Measurements from ENCODE around the gene UCP2.

DNA sequence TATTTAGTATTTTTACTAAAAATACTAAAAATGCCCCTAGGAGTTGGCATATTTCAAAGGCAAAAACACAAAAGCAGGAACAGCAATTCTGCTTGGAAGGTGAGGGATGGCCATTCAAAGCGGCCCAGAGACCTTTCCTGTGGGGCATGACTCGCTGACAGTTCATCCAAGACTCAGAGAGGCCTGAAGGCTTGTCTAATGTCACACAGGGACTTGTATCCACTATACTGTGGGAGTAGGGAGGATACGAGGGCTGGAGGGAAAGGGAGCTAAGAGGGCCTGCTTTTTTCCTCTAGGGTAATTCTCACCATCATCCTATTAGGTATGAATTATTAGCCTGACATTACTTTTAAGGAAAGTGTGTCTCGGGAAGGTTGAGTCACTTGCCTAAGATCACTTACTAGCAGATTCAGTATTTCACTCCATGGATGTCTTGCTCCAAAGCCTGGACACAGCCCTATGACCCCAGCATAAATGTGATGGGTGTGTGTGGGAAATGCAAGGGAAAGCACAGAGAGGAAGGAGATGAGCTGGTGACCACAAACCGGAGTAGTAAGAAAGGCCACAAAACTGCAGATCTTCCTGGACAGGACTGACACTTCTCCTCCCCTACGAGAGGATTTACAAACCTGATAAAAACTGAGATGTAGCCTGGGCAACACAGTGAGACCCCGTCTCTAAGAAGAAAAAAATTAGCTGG, 43.0 kb upstream of the UCP2 start:
- TF ChIP-seq, protein P1, sequence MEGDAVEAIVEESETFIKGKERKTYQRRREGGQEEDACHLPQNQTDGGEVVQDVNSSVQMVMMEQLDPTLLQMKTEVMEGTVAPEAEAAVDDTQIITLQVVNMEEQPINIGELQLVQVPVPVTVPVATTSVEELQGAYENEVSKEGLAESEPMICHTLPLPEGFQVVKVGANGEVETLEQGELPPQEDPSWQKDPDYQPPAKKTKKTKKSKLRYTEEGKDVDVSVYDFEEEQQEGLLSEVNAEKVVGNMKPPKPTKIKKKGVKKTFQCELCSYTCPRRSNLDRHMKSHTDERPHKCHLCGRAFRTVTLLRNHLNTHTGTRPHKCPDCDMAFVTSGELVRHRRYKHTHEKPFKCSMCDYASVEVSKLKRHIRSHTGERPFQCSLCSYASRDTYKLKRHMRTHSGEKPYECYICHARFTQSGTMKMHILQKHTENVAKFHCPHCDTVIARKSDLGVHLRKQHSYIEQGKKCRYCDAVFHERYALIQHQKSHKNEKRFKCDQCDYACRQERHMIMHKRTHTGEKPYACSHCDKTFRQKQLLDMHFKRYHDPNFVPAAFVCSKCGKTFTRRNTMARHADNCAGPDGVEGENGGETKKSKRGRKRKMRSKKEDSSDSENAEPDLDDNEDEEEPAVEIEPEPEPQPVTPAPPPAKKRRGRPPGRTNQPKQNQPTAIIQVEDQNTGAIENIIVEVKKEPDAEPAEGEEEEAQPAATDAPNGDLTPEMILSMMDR (IDR thresholded peaks at IDR 0.05): no peak
- no peak for TF ChIP-seq POLR2A (IDR thresholded peaks at IDR 0.05)
